Measurements from ENCODE around the gene CATSPER3.

CATSPER3 gene

DNA sequence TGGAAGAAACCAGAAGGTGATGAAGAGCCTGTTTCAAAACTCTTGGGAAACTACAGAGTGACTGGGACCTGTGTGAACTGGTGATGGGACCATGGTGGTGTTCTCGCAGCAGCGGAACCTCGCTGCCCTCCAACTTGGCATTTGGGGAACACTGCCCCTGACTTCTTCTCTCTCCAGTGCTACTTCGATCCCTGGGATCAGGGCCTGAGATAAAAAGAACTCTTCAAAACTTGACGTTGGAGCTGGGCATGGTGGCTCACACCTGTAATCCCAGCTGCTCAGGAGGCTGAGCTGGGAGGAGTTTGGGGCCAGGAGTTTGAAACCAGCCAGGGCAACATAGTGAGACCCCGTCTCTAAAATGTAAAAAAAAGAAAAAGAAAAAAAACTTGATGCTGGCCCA, 48.2 kb downstream of the CATSPER3 start:
- DNase-seq (ENCODE audit: extremely low spot score) = no peak
- ChIA-PET CTCF (no interaction called here), POLR2A (no interaction called here)
- no peak for TF ChIP-seq SP1 (IDR thresholded peaks at IDR 0.05)
- no peak for TF ChIP-seq LEF1 (IDR thresholded peaks at IDR 0.05; ENCODE audit: borderline replicate concordance)
- TF ChIP-seq FOXM1 (IDR thresholded peaks at IDR 0.05; ENCODE audit: borderline replicate concordance) = no peak
- no peak for TF ChIP-seq HDGF (IDR thresholded peaks at IDR 0.05; ENCODE audit: borderline replicate concordance)
- TF ChIP-seq, protein P1, sequence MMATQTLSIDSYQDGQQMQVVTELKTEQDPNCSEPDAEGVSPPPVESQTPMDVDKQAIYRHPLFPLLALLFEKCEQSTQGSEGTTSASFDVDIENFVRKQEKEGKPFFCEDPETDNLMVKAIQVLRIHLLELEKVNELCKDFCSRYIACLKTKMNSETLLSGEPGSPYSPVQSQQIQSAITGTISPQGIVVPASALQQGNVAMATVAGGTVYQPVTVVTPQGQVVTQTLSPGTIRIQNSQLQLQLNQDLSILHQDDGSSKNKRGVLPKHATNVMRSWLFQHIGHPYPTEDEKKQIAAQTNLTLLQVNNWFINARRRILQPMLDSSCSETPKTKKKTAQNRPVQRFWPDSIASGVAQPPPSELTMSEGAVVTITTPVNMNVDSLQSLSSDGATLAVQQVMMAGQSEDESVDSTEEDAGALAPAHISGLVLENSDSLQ (IDR thresholded peaks at IDR 0.05) = no peak
- no peak for TF ChIP-seq L3MBTL2 (conservative IDR thresholded peaks at IDR 0.05)
- TF ChIP-seq ARNT (IDR thresholded peaks at IDR 0.05) = no peak
- TF ChIP-seq CTBP1 (IDR thresholded peaks at IDR 0.05; ENCODE audit: borderline replicate concordance) = no peak
- no peak for TF ChIP-seq FOXA1 (IDR thresholded peaks at IDR 0.05)
- no peak for TF ChIP-seq ZNF384 (IDR thresholded peaks at IDR 0.05)
- no peak for TF ChIP-seq ELF4 (IDR thresholded peaks at IDR 0.05)
- TF ChIP-seq FOXK2 (IDR thresholded peaks at IDR 0.05) = no peak
- TF ChIP-seq SUZ12 (IDR thresholded peaks at IDR 0.05) = no peak
- no peak for TF ChIP-seq NFRKB (IDR thresholded peaks at IDR 0.05)

DNA sequence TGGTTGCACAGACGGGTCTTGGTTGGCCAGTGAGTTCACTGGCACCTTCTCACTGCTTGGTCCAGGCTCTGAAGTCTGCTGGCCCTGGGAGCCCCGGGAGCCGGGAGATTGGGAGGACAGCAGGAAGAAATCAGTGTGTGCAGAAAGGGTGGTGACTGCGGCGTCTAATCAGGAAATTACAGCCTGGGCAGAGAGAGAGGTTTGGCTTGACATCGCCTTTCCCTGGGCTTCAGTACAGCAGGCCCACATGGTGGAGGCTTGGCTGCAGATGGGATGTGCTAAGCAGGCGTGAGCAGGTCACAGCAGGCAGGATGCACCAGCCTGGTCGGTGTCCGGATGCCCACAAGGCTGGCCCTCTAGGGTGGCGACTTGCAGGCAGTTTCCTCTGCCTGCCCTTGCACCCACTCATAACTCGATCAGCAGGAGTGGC, 49.2 kb downstream of the CATSPER3 start:
- ChIA-PET CTCF (no interaction called here), POLR2A (no interaction called here)
- TF ChIP-seq FOXK2 (IDR thresholded peaks at IDR 0.05) = no peak
- TF ChIP-seq ZNF384 (IDR thresholded peaks at IDR 0.05) = no peak
- no peak for TF ChIP-seq NFRKB (IDR thresholded peaks at IDR 0.05)
- no peak for TF ChIP-seq FOXA1 (IDR thresholded peaks at IDR 0.05)
- TF ChIP-seq LEF1 (IDR thresholded peaks at IDR 0.05; ENCODE audit: borderline replicate concordance) = no peak
- no peak for TF ChIP-seq HDGF (IDR thresholded peaks at IDR 0.05; ENCODE audit: borderline replicate concordance)
- TF ChIP-seq TARDBP (IDR thresholded peaks at IDR 0.05) = no peak
- no peak for TF ChIP-seq CTBP1 (IDR thresholded peaks at IDR 0.05; ENCODE audit: borderline replicate concordance)
- TF ChIP-seq BHLHE40 (IDR thresholded peaks at IDR 0.05; ENCODE audit: borderline replicate concordance) = no peak
- no peak for DNase-seq (ENCODE audit: extremely low spot score)

DNA sequence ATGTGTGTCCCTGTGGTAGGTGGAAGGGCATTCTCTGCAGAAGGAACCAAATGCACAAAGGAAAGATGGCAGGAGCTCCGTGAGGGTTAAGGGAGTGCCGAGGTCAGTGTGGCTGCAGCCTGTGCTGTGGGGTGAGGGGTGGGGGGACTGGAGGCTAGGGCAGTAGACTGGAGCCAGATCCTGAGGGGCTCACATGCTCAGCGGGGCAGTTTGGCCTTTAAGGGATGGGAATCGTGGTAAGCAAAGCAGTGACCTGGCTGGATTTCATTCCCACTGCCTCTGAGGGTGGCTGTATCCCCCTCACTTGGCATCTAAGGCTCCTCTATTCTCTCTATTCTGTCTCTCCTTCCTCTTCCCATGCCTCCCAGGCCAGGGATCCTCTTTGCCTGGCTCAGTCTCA, 50.8 kb downstream of the CATSPER3 start:
- ChIA-PET CTCF (interaction anchor here (0.9 to 1.4 kb wide), 2 partner anchors 170 to 173 kb away, joined by 3 to 4 read pairs; no protein-coding TSS in a partner anchor), POLR2A (no interaction called here)
- DNase-seq (ENCODE audit: extremely low spot score) = no peak
- TF ChIP-seq TARDBP (IDR thresholded peaks at IDR 0.05) = no peak
- no peak for TF ChIP-seq FOXM1 (IDR thresholded peaks at IDR 0.05; ENCODE audit: borderline replicate concordance)
- TF ChIP-seq ZNF384 (IDR thresholded peaks at IDR 0.05) = no peak
- no peak for TF ChIP-seq ARNT (IDR thresholded peaks at IDR 0.05)
- no peak for TF ChIP-seq FOXK2 (IDR thresholded peaks at IDR 0.05)
- no peak for TF ChIP-seq LEF1 (IDR thresholded peaks at IDR 0.05; ENCODE audit: borderline replicate concordance)
- TF ChIP-seq HDGF (IDR thresholded peaks at IDR 0.05; ENCODE audit: borderline replicate concordance) = no peak
- TF ChIP-seq CTBP1 (IDR thresholded peaks at IDR 0.05; ENCODE audit: borderline replicate concordance) = no peak
- no peak for TF ChIP-seq SP1 (IDR thresholded peaks at IDR 0.05)
- TF ChIP-seq, protein P1 (IDR thresholded peaks at IDR 0.05) = no peak
- no peak for TF ChIP-seq NFRKB (IDR thresholded peaks at IDR 0.05)
- TF ChIP-seq FOXA1 (IDR thresholded peaks at IDR 0.05) = no peak
- no peak for TF ChIP-seq BHLHE40 (IDR thresholded peaks at IDR 0.05; ENCODE audit: borderline replicate concordance)
- TF ChIP-seq L3MBTL2 (conservative IDR thresholded peaks at IDR 0.05) = no peak
- TF ChIP-seq SUZ12 (IDR thresholded peaks at IDR 0.05) = no peak

DNA sequence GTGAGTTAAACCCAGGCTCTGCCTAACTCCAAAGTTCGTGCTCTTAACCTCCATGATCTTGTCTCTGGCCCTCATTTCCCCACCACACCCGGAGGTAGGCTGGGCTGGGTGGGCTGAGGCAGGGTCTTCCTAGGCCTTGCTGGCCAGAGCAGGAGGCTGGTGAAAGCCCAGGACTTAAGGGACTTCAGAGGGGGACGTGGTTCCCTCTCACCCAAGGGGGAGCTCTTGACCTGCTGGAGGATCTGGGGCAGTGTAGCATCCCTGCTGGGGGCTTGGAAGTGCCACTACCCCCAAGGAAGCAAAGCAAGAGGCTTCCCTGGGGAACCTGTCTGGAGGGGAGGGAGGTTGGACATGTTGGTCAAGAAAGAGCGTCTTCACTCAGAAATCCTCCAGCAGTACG, 51.6 kb downstream of the CATSPER3 start:
- no peak for DNase-seq (ENCODE audit: extremely low spot score)
- TF ChIP-seq FOXM1 (IDR thresholded peaks at IDR 0.05; ENCODE audit: borderline replicate concordance) = no peak
- no peak for TF ChIP-seq HDGF (IDR thresholded peaks at IDR 0.05; ENCODE audit: borderline replicate concordance)
- TF ChIP-seq SUZ12 (IDR thresholded peaks at IDR 0.05) = no peak
- TF ChIP-seq SP1 (IDR thresholded peaks at IDR 0.05) = no peak
- no peak for TF ChIP-seq TARDBP (IDR thresholded peaks at IDR 0.05)
- POLR2A ChIA-PET = no interaction called here
- CTCF ChIA-PET = interaction anchor here (0.9 to 1.4 kb wide), 2 partner anchors 169 to 172 kb away, joined by 3 to 4 read pairs; no protein-coding TSS in a partner anchor

DNA sequence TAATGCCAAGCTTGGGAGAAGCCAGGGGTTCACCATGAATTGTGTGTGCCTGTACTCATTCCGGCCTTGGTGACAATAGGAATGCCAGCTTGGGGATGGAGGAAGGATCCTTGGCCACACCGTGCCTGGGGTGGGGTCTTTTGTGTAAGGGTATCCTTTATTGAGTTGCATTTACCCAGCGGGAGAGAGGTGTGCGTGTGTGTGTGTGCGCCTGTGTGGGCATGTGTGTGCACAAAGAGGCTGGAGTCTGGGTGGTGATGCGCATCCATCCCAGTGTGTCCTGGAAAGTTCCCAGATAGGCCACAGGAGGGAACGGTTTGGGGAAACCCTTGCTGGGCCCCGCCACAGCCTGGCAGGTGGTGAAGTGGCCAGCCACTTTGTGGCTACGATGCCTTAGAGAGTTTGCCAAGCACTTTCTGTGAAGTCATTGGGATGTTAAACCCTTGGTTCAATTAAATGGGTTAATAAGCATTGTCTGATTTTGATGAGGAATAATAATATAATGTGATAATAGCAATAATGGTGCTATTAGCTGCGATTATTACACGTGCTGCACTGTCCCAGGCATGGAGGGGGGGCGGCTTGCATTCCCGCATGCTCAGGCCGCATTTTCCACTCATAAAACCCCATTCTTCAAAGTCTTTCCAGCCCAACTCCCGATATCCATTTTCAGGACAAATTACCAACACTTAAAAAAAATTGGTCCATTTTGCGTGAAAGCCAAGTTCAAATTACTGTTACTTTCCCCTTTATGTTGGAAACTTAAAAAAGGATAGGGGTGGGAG, 52.6 kb downstream of the CATSPER3 start:
- peak; percentile 28 for DNase-seq (ENCODE audit: extremely low spot score)
- TF ChIP-seq LEF1 (IDR thresholded peaks at IDR 0.05; ENCODE audit: borderline replicate concordance) (no peak), FOXM1 (IDR thresholded peaks at IDR 0.05; ENCODE audit: borderline replicate concordance) (no peak), SP1 (IDR thresholded peaks at IDR 0.05) (no peak), NFRKB (IDR thresholded peaks at IDR 0.05) (no peak), ARNT (IDR thresholded peaks at IDR 0.05) (no peak), BHLHE40 (IDR thresholded peaks at IDR 0.05; ENCODE audit: borderline replicate concordance) (no peak)
- ChIA-PET POLR2A (no interaction called here), CTCF (no interaction called here)

DNA sequence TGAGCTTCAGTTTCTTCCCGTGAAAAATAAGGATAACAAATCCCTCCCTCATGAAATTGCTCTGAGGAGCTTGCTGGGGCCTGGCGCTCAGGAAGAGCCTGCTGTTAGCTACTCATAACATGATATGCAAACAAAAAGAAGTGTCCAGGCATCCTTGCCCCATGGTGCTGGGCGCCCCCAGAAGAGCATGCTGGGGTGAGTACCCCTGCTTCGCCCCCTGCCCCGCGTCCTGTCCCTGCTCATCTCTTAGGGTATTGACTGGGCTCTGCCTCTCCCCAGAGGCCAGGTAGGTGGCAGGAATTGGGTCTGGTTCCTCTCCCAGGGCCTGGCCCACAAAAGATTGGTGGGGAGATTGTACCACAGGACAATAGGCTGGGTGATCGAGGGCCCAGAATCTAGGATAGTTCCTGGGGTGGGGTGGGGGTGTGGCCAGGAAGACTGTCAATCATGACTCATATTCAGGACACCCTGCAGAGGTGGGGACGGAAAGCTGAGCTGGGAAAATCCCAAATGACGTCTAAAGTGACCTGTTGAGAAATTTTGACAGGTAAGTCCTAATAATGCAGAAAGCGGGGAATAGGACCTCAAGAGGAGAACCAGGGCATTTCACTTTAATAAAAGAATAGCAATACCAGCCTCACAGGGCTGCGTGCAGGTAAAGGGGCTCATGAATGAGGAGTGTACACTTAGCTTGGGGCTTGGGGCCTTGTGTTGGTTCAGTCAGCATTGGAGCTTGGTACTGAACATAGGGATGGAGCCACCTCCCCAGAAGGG, 57.4 kb downstream of the CATSPER3 start:
- no peak for DNase-seq (ENCODE audit: extremely low spot score)

More for the DNA sequence above, 57.4 kb downstream of the CATSPER3 start:
- ChIA-PET POLR2A (interaction anchor here (1.2 to 1.9 kb wide), 2 partner anchors 8 to 10 kb away, joined by 5 to 6 read pairs; no protein-coding TSS in a partner anchor), CTCF (interaction anchor here (0.6 to 1.1 kb wide), 2 partner anchors 28 to 362 kb away, joined by 3 read pairs; no protein-coding TSS in a partner anchor)
- no peak for TF ChIP-seq FOXK2 (IDR thresholded peaks at IDR 0.05)
- TF ChIP-seq, protein P1 (IDR thresholded peaks at IDR 0.05) = peak; percentile 91

Data from HEK293T (cell line).